GM18511 (cell line): ENCODE measurements around the gene CLOCK.

ENCODE experiments used
- ATAC-seq: cut with Tn5 transposase; IDR thresholded peaks from one replicate; pipeline ENCODE4 v1.9.1; 2021; ENCODE audit warnings: mild to moderate bottlenecking, moderate library complexity; ENCODE audit not compliant: unreplicated experiment

Gene CLOCK

DNA sequence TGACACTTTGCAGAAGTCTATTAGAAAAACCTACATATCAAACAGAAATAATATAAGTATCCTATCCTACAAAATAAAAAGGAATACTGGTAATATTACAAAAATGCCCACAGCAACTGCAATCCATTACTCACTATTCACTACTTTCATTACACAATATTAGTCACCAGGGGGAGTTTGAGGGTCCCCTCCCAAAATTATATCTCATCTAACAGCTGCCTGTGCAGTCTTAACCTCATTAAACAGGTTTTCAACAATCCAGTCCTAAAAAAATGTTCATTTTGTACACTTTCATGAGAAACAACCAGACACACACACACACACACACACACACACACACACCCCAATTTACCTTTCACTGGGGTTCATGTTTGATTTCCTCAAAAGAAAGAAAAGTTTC lies 2.9 kb downstream of the CLOCK start:
- no peak for ATAC-seq

- ATAC-seq, result no peak
These were observed 6.4 kb downstream of the CLOCK start for GRCh38 chr4:55540271-55540670.

DNA sequence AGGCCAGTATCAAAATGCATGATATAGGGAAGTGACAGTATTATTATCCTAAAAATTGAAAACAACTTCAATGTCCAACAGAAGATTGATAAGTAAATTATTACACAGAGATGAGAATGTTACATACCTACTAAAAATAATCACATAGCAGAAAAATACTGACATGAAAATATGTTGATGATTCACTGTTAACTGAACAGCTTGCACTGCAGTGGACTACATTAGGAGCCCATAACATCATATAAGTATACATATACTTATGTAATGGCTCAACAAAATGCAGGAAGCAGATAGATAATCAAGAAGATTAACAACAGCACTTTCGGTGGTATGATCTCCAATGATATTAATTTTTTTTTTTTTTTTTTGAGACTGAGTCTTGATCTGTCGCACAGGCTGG lies 7.1 kb downstream of the CLOCK start:
- ATAC-seq, result no peak

GRCh38 chr4:55538531-55538930 lies 8.2 kb downstream of the CLOCK start:
- ATAC-seq, result no peak

- ATAC-seq, result no peak
These were observed 12.4 kb downstream of the CLOCK start for GRCh38 chr4:55534306-55534705.

- ATAC-seq, result no peak
These were observed 16.0 kb downstream of the CLOCK start for GRCh38 chr4:55530691-55531090.

DNA sequence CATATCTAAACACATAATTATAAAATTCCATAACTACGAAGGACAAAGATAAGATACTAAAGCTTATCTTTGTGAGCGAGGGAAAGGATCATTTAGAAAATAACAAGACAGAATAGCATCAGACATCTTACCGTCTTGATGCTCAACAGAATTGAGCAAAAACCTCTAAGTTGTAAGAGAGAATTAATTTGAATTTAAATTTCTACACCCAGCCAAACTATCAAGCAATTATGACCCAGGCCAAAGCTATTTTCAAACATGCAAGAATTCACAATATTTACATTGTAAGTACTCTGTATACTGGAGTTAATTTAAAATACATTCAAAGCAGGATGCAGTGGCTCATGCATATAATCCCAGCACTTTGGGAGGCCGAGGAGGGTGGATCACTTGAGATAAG lies 16.5 kb downstream of the CLOCK start:
- ATAC-seq, result no peak

- ATAC-seq, result no peak
These were observed 18.2 kb downstream of the CLOCK start for GRCh38 chr4:55528491-55528890.

- no peak for ATAC-seq
These were observed 21.7 kb downstream of the CLOCK start for GRCh38 chr4:55524844-55525571.

- no peak for ATAC-seq
These were observed 28.3 kb downstream of the CLOCK start for GRCh38 chr4:55518442-55518841.

- ATAC-seq, result peak; percentile 92
These were observed 29.0 kb downstream of the CLOCK start for GRCh38 chr4:55517526-55518229.

DNA sequence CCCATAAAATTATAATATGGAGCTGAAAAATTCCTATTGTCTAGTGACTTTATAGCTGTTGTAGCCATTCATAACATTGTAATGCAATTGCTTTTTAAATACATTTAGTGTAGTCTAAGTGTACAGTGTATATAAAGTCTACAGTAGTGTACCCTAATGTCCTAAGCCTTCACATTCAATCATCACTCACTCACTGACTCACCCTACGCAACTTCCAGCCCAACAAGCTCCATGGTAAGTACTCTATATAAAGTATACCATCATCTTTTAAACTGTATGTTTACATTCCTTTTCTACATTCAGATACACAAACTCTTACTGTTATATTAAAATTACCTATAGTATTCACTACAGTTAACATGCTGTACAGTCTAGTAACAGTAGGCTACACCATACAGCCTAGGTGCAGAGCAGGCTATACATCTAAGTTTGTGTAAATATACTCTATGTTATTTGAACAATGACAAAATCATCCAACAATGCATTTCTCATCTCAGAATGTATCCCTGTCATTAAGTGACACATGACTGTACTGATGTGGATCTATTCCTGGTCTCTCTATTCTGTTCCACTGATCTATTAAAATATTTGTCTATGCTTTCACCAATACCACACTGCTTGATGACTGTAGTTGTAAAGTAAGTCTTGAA lies 33.7 kb downstream of the CLOCK start:
- ATAC-seq, result no peak

DNA sequence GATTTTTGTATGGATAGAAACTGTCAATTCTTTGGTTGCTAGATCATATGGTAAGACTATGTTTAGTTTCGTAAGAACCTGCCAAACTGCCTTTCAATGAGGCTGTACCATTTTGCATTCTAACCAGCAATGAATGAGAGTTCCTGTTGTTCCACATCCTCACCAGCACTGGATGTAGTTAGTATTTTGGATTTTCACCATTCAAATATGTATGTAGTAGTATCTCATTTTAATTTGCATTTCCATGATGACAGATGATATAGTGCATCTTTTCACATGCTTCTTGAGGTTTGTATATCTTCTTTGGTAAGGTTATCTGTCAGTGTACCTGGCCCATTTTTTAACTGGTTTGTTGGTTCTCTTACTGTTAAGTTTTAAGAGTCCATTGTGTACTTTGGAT lies 34.6 kb downstream of the CLOCK start:
- ATAC-seq, result no peak

- no peak for ATAC-seq
These were observed 36.0 kb downstream of the CLOCK start for GRCh38 chr4:55510685-55511084.

- no peak for ATAC-seq
These were observed 37.4 kb downstream of the CLOCK start for GRCh38 chr4:55509266-55509665.

DNA sequence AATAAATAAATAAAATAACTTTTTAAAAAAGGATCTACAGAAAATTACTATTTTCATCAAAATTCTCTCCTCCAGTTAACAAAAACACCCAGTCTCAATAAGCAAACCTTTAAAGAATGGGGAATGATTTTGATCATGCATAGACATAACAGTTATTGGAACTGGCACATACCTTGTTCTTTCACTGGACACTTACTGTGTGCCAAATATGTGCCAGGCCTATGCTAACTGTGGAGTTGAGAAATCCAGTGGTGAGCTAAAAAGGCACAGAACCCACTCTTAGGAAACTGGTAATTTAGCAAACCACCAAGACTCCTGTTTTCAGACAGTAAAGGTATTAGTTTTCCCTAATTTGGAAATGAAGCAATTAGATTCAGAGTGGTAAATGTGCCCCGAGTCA lies 39.1 kb downstream of the CLOCK start:
- no peak for ATAC-seq

- ATAC-seq, result no peak
These were observed 43.5 kb downstream of the CLOCK start for GRCh38 chr4:55503169-55503568.

- ATAC-seq, result no peak
These were observed 46.6 kb downstream of the CLOCK start for GRCh38 chr4:55500072-55500471.

- ATAC-seq, result no peak
These were observed 47.2 kb downstream of the CLOCK start for GRCh38 chr4:55499495-55499894.

DNA sequence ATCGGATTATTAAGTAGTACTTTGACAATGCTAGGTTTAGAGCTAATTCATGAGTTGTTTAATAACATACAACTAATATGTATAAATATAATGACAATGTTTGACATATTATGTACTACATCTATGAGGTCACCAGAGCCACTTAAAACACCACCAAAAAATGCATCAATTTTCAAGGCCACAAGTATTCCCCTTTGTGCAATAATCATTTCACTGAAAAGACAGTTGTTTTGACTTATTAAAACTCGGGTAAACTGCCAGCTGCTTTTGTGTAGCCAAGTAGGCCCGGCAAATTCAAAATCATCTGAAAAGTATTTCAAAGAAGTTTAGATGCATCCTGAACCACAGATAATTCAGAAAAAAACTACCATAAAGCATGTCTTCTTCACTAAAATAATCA lies 48.7 kb downstream of the CLOCK start:
- no peak for ATAC-seq

GRCh38 chr4:55491486-55491885 lies 55.2 kb downstream of the CLOCK start:
- no peak for ATAC-seq

- no peak for ATAC-seq
These were observed 58.0 kb downstream of the CLOCK start for GRCh38 chr4:55488716-55489115.
